H9 (cell line): ENCODE measurements around the gene SETBP1. TPM values are rescaled to one million over a fixed set of nuclear protein-coding genes. Genes with fewer than 3 reads are reported as not detected.

Experiments used
- DNase-seq: peaks from one replicate; pipeline ENCODE4 v3.0.0-alpha.2; 2017
- H2AFZ ChIP-seq: one replicate; pipeline ENCODE4 v1.6.1; 2013; ENCODE audit warnings: mild to moderate bottlenecking, low read length, control low read depth, moderate library complexity
- H2AK5ac ChIP-seq: 2 replicates; pipeline ENCODE4 v1.6.1; 2013; ENCODE audit warnings: low read length, control low read depth, mixed read lengths; ENCODE audit not compliant: insufficient read length
- H2BK120ac ChIP-seq: one replicate; pipeline ENCODE4 v1.6.1; 2013; ENCODE audit warnings: low read depth, mild to moderate bottlenecking, low read length, control low read depth, inconsistent platforms; ENCODE audit not compliant: poor library complexity, severe bottlenecking
- H2BK12ac ChIP-seq: 2 replicates; pipeline ENCODE4 v1.6.1; 2013; ENCODE audit warnings: low read length, control low read depth, mixed read lengths, low read depth; ENCODE audit not compliant: insufficient read length
- H2BK15ac ChIP-seq: 2 replicates; pipeline ENCODE4 v1.6.1; 2013; ENCODE audit warnings: low read depth, low read length, control low read depth
- H2BK20ac ChIP-seq: one replicate; pipeline ENCODE4 v1.6.1; 2013; ENCODE audit warnings: low read depth, mild to moderate bottlenecking, low read length, control low read depth, inconsistent platforms; ENCODE audit not compliant: poor library complexity, severe bottlenecking
- H2BK5ac ChIP-seq: 2 replicates; pipeline ENCODE4 v1.6.1; 2013; ENCODE audit warnings: low read length, control low read depth, mixed read lengths; ENCODE audit not compliant: insufficient read length
- H3K14ac ChIP-seq: 2 replicates; pipeline ENCODE4 v1.6.1; 2013; ENCODE audit warnings: low read length, control low read depth; ENCODE audit not compliant: insufficient read depth
- H3K18ac ChIP-seq: 2 replicates; pipeline ENCODE4 v1.6.1; 2013; ENCODE audit warnings: low read depth, mild to moderate bottlenecking, mixed read lengths, low read length, control low read depth; ENCODE audit not compliant: insufficient read length
- H3K23ac ChIP-seq: 2 replicates; pipeline ENCODE4 v1.6.1; 2013; ENCODE audit warnings: low read length, control low read depth, mixed read lengths, low read depth; ENCODE audit not compliant: insufficient read length
- H3K23me2 ChIP-seq: 2 replicates; pipeline ENCODE4 v1.6.1; 2013; ENCODE audit warnings: low read depth, mild to moderate bottlenecking, mixed read lengths, low read length, control low read depth; ENCODE audit not compliant: insufficient read length, poor library complexity, severe bottlenecking
- H3K27ac ChIP-seq: 2 replicates; pipeline ENCODE4 v1.5.1; 2013; ENCODE audit warnings: low read length, control low read depth, mixed read lengths, low read depth; ENCODE audit not compliant: insufficient read length
- H3K27me3 ChIP-seq: 2 replicates; pipeline ENCODE4 v1.6.1; 2013; ENCODE audit warnings: low read length, control low read depth, inconsistent platforms; ENCODE audit not compliant: insufficient read depth
- H3K4ac ChIP-seq: 2 replicates; pipeline ENCODE4 v1.6.1; 2013; ENCODE audit warnings: low read depth, mild to moderate bottlenecking, control low read depth, inconsistent platforms, low read length, moderate library complexity
- H3K4me1 ChIP-seq: 2 replicates; pipeline ENCODE4 v1.6.1; 2013; ENCODE audit warnings: low read length, control low read depth, inconsistent platforms; ENCODE audit not compliant: insufficient read depth
- H3K4me2 ChIP-seq: 2 replicates; pipeline ENCODE4 v1.6.1; 2013; ENCODE audit warnings: low read length, control low read depth, mixed read lengths; ENCODE audit not compliant: insufficient read length, insufficient read depth
- H3K56ac ChIP-seq: 2 replicates; pipeline ENCODE4 v1.6.1; 2013; ENCODE audit warnings: low read depth, mild to moderate bottlenecking, mixed read lengths, low read length, control low read depth; ENCODE audit not compliant: insufficient read length
- H3K79me1 ChIP-seq: 2 replicates; pipeline ENCODE4 v1.6.1; 2013; ENCODE audit warnings: low read depth, mild to moderate bottlenecking, moderate library complexity, low read length, control low read depth, inconsistent platforms; ENCODE audit not compliant: insufficient read depth, poor library complexity, severe bottlenecking
- H3K79me2 ChIP-seq: 2 replicates; pipeline ENCODE4 v1.6.1; 2013; ENCODE audit warnings: low read length, control low read depth, inconsistent platforms; ENCODE audit not compliant: insufficient read depth
- H3K9ac ChIP-seq: 2 replicates; pipeline ENCODE4 v1.6.1; 2013; ENCODE audit warnings: low read length, control low read depth, mixed read lengths; ENCODE audit not compliant: insufficient read length; ENCODE audit errors: extremely low read depth
- H3K9me3 ChIP-seq: one replicate; pipeline ENCODE4 v1.6.1; 2013; ENCODE audit warnings: low read depth, low read length, inconsistent platforms; ENCODE audit not compliant: control insufficient read depth
- H3T11ph ChIP-seq: one replicate; pipeline ENCODE4 v1.6.1; 2013; ENCODE audit warnings: mild to moderate bottlenecking, low read length, control low read depth, inconsistent platforms
- H4K20me1 ChIP-seq: one replicate; pipeline ENCODE4 v1.6.1; 2013; ENCODE audit not compliant: control insufficient read depth, insufficient read length, insufficient read depth
- H4K5ac ChIP-seq: 2 replicates; pipeline ENCODE4 v1.6.1; 2013; ENCODE audit warnings: low read depth, mild to moderate bottlenecking, mixed read lengths, low read length, control low read depth; ENCODE audit not compliant: insufficient read length
- H4K8ac ChIP-seq: replicated peaks from 2 replicates; pipeline ENCODE4 v1.6.1; 2013; ENCODE audit warnings: low read length, control low read depth, mixed read lengths, low read depth; ENCODE audit not compliant: insufficient read length
- H4K91ac ChIP-seq: 2 replicates; pipeline ENCODE4 v1.6.1; 2013; ENCODE audit warnings: low read depth, mild to moderate bottlenecking, moderate library complexity, mixed read lengths, low read length, control low read depth; ENCODE audit not compliant: insufficient read length
- H3K27ac Mint-ChIP-seq, 3 experiments: 2 replicates in 2 of 3; 3 replicates in 1 of 3; pipeline ENCODE4 v1.8.0; 2020 to 2021; ENCODE audit warnings: mixed read lengths in 3 of 3, mild to moderate bottlenecking in 1 of 3, moderate library complexity in 1 of 3
- H3K27me3 Mint-ChIP-seq: 2 replicates; pipeline ENCODE4 v1.8.0; 2021; ENCODE audit warnings: low read depth, mild to moderate bottlenecking, moderate library complexity, mixed read lengths
- H3K36me3 Mint-ChIP-seq, 3 experiments: 2 replicates in 2 of 3; 3 replicates in 1 of 3; pipeline ENCODE4 v1.8.0; 2020 to 2021; ENCODE audit warnings: low read depth in 3 of 3, mixed read lengths in 3 of 3; ENCODE audit not compliant: insufficient read depth in 1 of 3
- H3K4me1 Mint-ChIP-seq, 2 experiments: 2 replicates each; pipeline ENCODE4 v1.8.0; 2020; ENCODE audit warnings: mixed read lengths in 2 of 2
- H3K4me3 Mint-ChIP-seq, 2 experiments: 2 replicates in 1 of 2; 3 replicates in 1 of 2; pipeline ENCODE4 v1.8.0; 2020 to 2021; ENCODE audit warnings: mild to moderate bottlenecking in 2 of 2, mixed read lengths in 2 of 2, moderate library complexity in 1 of 2
- H3K9me3 Mint-ChIP-seq, 2 experiments: 2 replicates in 1 of 2; 3 replicates in 1 of 2; pipeline ENCODE4 v1.8.0; 2020; ENCODE audit warnings: mild to moderate bottlenecking in 2 of 2, mixed read lengths in 2 of 2, moderate library complexity in 1 of 2
- WGBS: extraction: QIAGEN DNeasy Blood & Tissue Kit; methylation state at CpG from one replicate; pipeline ENCODE4 v1.1.7; 2013; ENCODE audit warnings: missing lambda C conversion rate, low lambda C conversion rate, mixed read lengths; ENCODE audit not compliant: insufficient read length; ENCODE audit errors: extremely low coverage; 5-methylcytosine and 5-hydroxymethylcytosine counted together
- total RNA-seq: library from RNA; stranded (reverse); gene quantifications from 2 replicates; pipeline ENCODE4 v1.2.1, GENCODE V29; 2021
- TF ChIP-seq, protein P1 (sequence below): fragments of 200-600 bp; sonication (generic); conservative IDR thresholded peaks from 3 replicates; pipeline ENCODE4 v1.8.0; 2021; ENCODE audit warnings: antibody characterized with exemption, mild to moderate bottlenecking

SETBP1 gene
- total RNA-seq, 1 experiment from 2014 or later, result 4.6 TPM

DNA sequence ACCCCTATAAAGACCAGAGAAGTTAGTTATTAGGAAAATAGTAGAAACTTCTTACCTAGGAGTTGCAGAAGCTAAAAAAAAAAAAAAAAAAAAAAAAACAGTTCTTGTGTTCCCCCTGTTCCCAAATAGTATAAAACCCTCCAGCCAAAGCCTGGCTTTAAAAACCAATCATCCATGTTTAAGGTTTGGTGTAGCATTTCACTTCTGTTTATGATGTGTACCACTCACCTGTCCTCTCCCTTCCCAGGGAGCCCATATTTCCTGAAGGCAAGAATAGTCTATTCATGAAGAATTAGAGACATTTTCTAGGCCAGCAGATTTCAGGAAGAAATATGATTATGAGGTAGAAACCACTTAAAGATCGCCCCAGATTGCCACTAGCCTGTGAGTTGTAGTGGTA, 273.6 kb downstream of the SETBP1 start:
- Histone ChIP-seq H3K18ac (no peak overlapping the region), H3K27me3 (no peaks in the 10 kb centered on the region), H3K23ac (no peak overlapping the region), H4K91ac (no peak overlapping the region), H3K27ac (no peak overlapping the region), H3K9ac (no peak overlapping the region), H3K23me2 (no peaks in the 10 kb centered on the region), H3K79me2 (no peaks in the 10 kb centered on the region), H3K14ac (no peak overlapping the region), H3K4ac (no peak overlapping the region), H4K20me1 (no peaks in the 10 kb centered on the region), H2BK12ac (no peak overlapping the region), H2BK5ac (no peak overlapping the region), H2BK15ac (no peak overlapping the region), H3T11ph (no peak overlapping the region), H4K8ac (no peak overlapping the region), H3K4me2 (no peak overlapping the region), H3K4me1 (no peaks in the 10 kb centered on the region), H2BK20ac (no peak overlapping the region), H2AK5ac (no peak overlapping the region), H2BK120ac (no peak overlapping the region), H4K5ac (no peak overlapping the region), H3K56ac (no peak overlapping the region), H3K79me1 (no peaks in the 10 kb centered on the region), H3K9me3 (no peaks in the 10 kb centered on the region), H2AFZ (no peak overlapping the region)
- H3K4me1 Mint-ChIP-seq, result peaks cover 5 to 6% of the 10 kb centered on the region in 2 experiments
- peaks cover 14 to 27% (median 15%) of the 10 kb centered on the region in 3 experiments for H3K36me3 Mint-ChIP-seq
- TF ChIP-seq, protein P1, sequence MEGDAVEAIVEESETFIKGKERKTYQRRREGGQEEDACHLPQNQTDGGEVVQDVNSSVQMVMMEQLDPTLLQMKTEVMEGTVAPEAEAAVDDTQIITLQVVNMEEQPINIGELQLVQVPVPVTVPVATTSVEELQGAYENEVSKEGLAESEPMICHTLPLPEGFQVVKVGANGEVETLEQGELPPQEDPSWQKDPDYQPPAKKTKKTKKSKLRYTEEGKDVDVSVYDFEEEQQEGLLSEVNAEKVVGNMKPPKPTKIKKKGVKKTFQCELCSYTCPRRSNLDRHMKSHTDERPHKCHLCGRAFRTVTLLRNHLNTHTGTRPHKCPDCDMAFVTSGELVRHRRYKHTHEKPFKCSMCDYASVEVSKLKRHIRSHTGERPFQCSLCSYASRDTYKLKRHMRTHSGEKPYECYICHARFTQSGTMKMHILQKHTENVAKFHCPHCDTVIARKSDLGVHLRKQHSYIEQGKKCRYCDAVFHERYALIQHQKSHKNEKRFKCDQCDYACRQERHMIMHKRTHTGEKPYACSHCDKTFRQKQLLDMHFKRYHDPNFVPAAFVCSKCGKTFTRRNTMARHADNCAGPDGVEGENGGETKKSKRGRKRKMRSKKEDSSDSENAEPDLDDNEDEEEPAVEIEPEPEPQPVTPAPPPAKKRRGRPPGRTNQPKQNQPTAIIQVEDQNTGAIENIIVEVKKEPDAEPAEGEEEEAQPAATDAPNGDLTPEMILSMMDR, result no peak
- no peak overlapping the region for H3K27ac Mint-ChIP-seq
- H3K27me3 Mint-ChIP-seq, result peaks cover 22% of the 10 kb centered on the region
- H3K9me3 Mint-ChIP-seq, result no peaks in the 10 kb centered on the region
- WGBS, result no CpG with 5 or more reads among the region's 1 CpG
- H3K4me3 Mint-ChIP-seq, result no peak overlapping the region
- DNase-seq, result no peak
